Cardiac fibroblast (primary cell): Measurements from ENCODE around the gene ATMIN.
A peak's percentile ranks its signal among the peaks of the same experiment; 100 is the strongest.

Experiments
- DNase-seq, 2 donors: peaks; one replicate each; pipeline versions ENCODE4 v3.0.0 to v3.0.0-alpha.2; 2010; ENCODE audit warnings: low read depth in 2 of 2
- H3K4me3 ChIP-seq, 2 donors: replicated peaks in 1 of 2; 1 replicate in 1 of 2; 2 replicates in 1 of 2; pipeline ENCODE4 v1.5.1; 2011; ENCODE audit warnings: low read depth in 2 of 2, low read length in 2 of 2, mild to moderate bottlenecking in 2 of 2, moderate library complexity in 1 of 2
- CTCF ChIP-seq: IDR thresholded peaks from one replicate; pipeline ENCODE4 v1.5.1; 2011; ENCODE audit warnings: low read depth, mild to moderate bottlenecking, low read length, inconsistent platforms

Gene ATMIN

GRCh38 chr16:80991792-80992430 is 43.7 kb upstream of the ATMIN start:
- H3K4me3 ChIP-seq: no peak overlapping the region
- DNase-seq: no peak
- TF ChIP-seq CTCF: no peak

- no peak for TF ChIP-seq CTCF
- peak overlapping the region in 1 of 2 donors; percentile 36 for H3K4me3 ChIP-seq
- no peak for DNase-seq
Observed at GRCh38 chr16:80992676-80993293, 42.9 kb upstream of the ATMIN start.

- peak; percentile 92 to 95 for DNase-seq
- no peak for TF ChIP-seq CTCF
- peak overlapping the region; percentile 2 to 36 for H3K4me3 ChIP-seq
Observed at GRCh38 chr16:80993307-80993706, 42.3 kb upstream of the ATMIN start.

- H3K4me3 ChIP-seq: no peak overlapping the region
- DNase-seq: no peak
- no peak for TF ChIP-seq CTCF
Observed at GRCh38 chr16:80993834-80994233, 41.8 kb upstream of the ATMIN start.

- no peak overlapping the region for H3K4me3 ChIP-seq
- TF ChIP-seq CTCF: no peak
- peak; percentile 20 to 64 for DNase-seq
Observed at GRCh38 chr16:80994451-80994850, 41.2 kb upstream of the ATMIN start.

- no peak for TF ChIP-seq CTCF
- H3K4me3 ChIP-seq: peak overlapping the region in 1 of 2 donors; percentile 6
- DNase-seq: no peak
Observed at GRCh38 chr16:80996688-80997138, 38.9 kb upstream of the ATMIN start.
